HG02973 (cell line): Measurements from ENCODE around the gene STK39.
"Not testable (repeated sequence)": the region's sequence is repeated elsewhere in the genome, so short reads cannot be mapped to it uniquely, and the experiment has no call there.

Experiments
- ATAC-seq: cut with Tn5 transposase; IDR thresholded peaks from one replicate; pipeline ENCODE4 v1.9.1; 2021; ENCODE audit warnings: moderate library complexity; ENCODE audit not compliant: unreplicated experiment

Gene STK39

DNA sequence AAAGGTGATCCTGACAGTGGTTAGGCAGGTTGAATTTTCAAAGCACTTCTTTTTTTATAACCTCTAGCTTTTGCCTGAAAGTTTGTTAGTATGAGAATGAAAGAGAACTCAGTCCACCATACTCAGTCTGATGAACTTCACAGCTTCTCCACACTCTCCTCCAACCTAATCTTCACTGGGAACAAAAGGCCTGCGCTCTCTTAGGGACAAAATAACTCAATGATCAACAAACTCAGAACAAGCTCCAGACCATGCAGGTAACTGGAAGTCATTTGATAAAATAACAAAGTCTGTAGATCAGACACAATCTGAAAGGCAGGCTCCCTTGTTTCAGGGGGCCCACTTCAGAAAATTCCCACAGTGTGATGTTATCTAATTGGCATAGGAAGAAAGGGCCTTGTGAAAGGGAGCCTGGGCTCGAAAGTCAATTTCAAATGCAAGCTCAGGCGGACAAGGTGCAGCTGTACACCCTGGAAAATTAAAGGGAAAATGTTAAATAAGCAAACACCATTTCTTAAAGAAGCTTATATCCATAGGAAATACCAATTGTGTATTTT lies 142.2 kb downstream of the STK39 start:
- no peak for ATAC-seq

GRCh38 chr2:168097431-168097830 lies 150.0 kb downstream of the STK39 start:
- ATAC-seq, result no peak

DNA sequence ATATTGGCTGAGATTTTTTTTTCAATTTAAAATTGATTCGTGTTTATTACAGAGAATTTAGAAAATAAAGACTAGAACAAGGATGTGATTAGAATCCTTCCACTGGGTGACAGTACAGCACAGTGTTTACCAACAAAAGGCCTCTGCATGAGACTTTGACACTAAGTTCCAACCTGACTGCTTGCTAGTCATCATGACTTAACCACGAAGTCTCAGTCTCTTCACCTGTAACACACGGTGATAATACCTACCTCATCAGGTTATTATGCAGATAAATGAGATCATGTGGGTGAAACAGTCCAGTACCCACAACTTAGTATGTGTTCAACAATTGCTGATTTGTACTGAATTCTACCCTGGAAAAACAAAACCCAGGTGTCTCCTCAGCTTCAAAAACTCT lies 151.2 kb downstream of the STK39 start:
- ATAC-seq, result no peak

DNA sequence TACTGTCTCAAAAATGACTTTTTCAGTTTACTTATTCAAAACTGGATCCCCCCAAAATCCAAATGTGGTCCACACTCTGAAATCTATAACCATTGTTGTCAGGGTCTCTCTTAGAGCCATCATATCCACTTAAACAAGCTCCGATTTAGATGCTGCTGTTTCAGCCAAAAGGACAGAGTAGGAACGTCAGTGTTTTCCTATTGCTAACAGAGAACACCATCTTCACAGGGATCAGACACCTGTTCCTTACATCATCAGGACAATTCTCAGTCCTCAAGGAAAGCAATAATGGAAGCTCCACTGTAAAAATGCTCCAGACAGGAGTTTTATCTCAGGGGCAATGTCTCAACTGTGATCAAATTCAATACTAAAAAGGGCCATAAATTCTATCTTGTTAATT lies 155.4 kb downstream of the STK39 start:
- no peak for ATAC-seq

- peak; percentile 91 for ATAC-seq
These were observed 156.8 kb downstream of the STK39 start for GRCh38 chr2:168090366-168091135.

- no peak for ATAC-seq
These were observed 158.2 kb downstream of the STK39 start for GRCh38 chr2:168089200-168089599.

DNA sequence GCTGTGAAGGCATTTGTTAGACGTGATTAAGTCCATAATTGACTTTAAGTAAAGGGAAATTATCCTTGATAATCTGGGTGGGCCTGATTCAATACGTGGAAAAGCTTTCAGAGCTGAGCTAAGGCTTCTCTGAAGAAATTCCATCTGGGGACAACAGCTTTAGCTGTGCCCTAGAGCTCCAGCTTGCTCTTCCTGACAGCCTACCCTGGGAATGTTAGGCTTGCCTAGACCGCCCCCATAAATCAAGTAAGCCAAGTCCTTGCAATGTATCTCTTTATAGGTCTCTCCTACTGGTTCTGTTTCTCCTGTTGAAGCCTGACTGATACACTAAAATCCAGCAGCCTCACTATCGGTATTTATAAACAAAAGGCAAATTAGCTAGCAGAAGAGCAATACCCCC lies 160.0 kb downstream of the STK39 start:
- ATAC-seq, result no peak

GRCh38 chr2:168086851-168087250 lies 160.5 kb downstream of the STK39 start:
- ATAC-seq, result no peak

DNA sequence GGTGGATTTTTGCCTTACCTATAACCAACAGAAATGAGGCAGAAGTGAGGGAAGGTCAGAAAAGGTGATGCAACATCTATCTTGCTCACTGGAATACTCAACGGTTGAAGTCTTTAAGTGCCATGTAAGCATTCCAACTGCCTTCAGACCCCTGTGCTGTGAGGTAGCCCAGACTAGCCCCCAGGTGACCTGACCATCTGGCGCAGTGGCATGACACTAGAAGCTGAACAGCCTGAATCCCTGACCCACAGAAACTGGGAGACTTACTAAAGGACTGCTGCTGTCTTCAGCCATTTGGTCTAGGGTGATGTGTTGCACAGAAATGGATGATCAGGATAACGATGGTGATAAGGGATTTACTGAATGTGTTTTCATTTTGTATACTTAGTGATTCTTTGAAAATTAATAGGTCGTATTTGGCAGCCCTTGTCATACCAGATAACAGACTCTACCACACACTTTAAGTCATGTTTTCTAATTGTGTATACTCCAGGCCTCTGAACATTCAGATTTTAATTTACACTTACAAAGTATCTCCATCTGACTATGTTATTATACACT lies 161.5 kb downstream of the STK39 start:
- ATAC-seq, result no peak

DNA sequence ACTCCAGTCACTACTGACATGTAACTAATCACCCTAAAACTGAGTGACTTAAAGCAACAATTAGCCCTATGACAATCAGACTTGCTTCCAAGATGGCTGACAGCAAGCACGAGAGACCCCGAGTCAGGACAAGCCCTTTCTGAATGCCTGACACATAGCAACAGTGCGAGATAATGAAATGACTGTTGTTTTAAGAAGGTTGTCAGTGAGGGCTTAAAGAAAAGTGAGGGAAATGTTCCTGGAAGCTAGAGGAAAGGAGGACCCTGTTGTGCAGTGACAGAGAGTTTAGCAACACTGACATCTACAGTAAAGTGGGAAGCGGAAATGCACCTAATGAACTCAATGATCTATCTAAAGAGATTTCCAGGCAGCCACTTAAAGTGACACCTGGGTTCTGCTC lies 163.1 kb downstream of the STK39 start:
- ATAC-seq, result no peak

GRCh38 chr2:168081452-168081851 lies 165.9 kb downstream of the STK39 start:
- not testable (repeated sequence) for ATAC-seq

DNA sequence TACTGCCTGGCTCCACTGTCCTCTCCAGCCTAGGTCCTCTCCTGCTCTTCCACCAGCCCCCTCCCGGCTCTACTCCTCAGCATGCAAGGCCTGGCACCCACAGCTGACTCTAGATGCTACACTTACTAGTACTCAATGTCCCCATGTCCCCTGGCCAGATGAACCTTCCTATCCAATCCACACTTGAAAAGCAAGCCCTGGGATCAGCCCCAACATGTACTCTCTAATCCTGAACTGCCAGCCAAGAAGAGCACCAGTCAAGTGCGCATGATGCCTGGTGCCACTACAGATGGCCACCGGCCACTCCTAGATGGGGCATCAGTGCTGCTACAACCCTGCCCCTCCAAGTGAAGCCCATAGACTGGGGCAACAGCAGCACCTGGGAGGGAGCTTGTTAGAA lies 168.2 kb downstream of the STK39 start:
- ATAC-seq, result no peak

DNA sequence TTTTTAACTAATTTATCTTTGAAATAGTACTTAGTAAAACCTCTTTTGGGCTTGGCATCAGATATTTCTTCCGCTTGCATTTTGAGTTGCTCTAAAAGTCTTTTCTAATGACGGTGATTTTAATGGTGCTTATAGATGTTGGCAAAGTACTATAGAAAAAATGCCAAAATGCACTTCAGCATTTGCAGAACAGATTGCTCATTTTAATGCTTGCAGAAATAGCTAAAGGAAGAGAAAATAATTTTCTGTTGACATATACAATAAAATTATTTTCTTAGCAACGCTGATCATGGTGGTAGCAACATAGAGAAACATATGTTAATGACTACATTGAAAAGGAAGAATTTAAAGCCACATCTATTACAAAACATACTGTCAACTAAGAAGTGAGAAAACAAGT lies 170.7 kb downstream of the STK39 start:
- no peak for ATAC-seq

GRCh38 chr2:168075446-168075845 lies 171.9 kb downstream of the STK39 start:
- no peak for ATAC-seq

GRCh38 chr2:168072626-168073303 lies 174.6 kb downstream of the STK39 start:
- no peak for ATAC-seq

- no peak for ATAC-seq
These were observed 183.1 kb downstream of the STK39 start for GRCh38 chr2:168064011-168064998.

- ATAC-seq, result no peak
These were observed 184.5 kb downstream of the STK39 start for GRCh38 chr2:168062936-168063335.

GRCh38 chr2:168062054-168062453 lies 185.3 kb downstream of the STK39 start:
- no peak for ATAC-seq

DNA sequence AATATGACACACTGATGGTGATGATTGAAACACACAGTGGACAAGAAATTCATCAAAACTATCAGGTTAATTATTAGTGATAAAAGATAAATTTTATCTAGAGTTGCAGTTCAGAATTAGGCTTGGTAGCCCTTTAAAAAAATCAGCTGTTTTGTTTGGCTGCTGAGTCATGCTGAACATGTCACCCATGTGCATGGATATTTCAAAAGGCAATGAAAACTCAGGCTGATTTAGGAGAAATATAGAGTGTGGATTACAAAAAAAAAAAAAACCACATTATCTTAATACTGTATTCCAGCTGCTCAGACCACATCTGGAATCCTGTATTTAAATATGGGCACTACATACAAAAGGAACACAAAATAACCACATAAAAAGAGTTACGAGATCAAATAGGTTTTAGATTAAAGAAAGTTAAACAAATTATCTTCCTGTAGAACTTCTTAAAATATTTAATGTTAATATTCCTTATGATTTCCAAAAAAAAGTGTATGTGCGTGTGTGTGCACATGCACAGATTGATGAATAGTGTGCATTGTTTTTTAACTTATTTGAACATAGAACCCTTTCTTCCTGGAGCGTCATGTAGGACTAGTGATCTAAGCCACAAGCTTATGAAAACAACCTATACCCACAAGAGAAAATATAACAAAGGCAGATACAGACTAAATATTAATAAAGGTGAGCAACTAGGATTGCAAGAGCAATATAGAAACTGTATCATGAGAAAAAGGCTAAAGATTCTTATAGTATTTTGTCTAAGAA lies 186.2 kb downstream of the STK39 start:
- no peak for ATAC-seq

GRCh38 chr2:168059758-168060157 lies 187.6 kb downstream of the STK39 start:
- no peak for ATAC-seq
